Esophagus (tissue), 2 donors: ENCODE results near the gene SPACA1. TPM values are rescaled to one million over a fixed set of nuclear protein-coding genes. Genes with fewer than 3 reads are reported as not detected.
"Not testable (repeated sequence)": the region's sequence is repeated elsewhere in the genome, so short reads cannot be mapped to it uniquely, and the experiment has no call there.

ENCODE experiments used
- H3K27ac ChIP-seq, 2 donors: one replicate each; pipeline ENCODE4 v1.5.1; 2013; ENCODE audit warnings: low read depth in 2 of 2, mild to moderate bottlenecking in 2 of 2, inconsistent platforms in 1 of 2, low read length in 1 of 2, moderate library complexity in 1 of 2
- H3K27me3 ChIP-seq, 2 donors: one replicate each; pipeline ENCODE4 v1.6.1; 2013; ENCODE audit warnings: low read length in 2 of 2, control low read depth in 1 of 2, mild to moderate bottlenecking in 1 of 2; ENCODE audit not compliant: insufficient read depth in 2 of 2, control insufficient read depth in 1 of 2
- H3K36me3 ChIP-seq, 2 donors: one replicate each; pipeline ENCODE4 v1.6.1; 2013; ENCODE audit warnings: low read length in 1 of 2; ENCODE audit not compliant: control insufficient read depth in 2 of 2, insufficient read depth in 2 of 2
- H3K4me1 ChIP-seq, 2 donors: one replicate each; pipeline ENCODE4 v1.6.1; 2013; ENCODE audit warnings: low read length in 1 of 2; ENCODE audit not compliant: control insufficient read depth in 2 of 2, insufficient read depth in 2 of 2
- H3K4me3 ChIP-seq, 2 donors: one replicate each; pipeline ENCODE4 v1.5.1; 2013; ENCODE audit warnings: low read length in 2 of 2, mild to moderate bottlenecking in 2 of 2, low read depth in 1 of 2, moderate library complexity in 1 of 2
- H3K9me3 ChIP-seq, 2 donors: one replicate each; pipeline ENCODE4 v1.6.1; 2013; ENCODE audit warnings: mild to moderate bottlenecking in 2 of 2, low read depth in 1 of 2, low read length in 1 of 2, moderate library complexity in 1 of 2; ENCODE audit not compliant: control insufficient read depth in 2 of 2, insufficient read depth in 1 of 2
- WGBS, 2 donors: extraction: QIAGEN DNeasy Blood & Tissue Kit; methylation state at CpG; one replicate each; pipeline ENCODE4 v1.1.7; 2013; 5-methylcytosine and 5-hydroxymethylcytosine counted together
- polyA plus RNA-seq, 2 donors: library from polyadenylated mRNA; stranded (reverse); fragments of 200-250 nt; gene quantifications; one replicate each; pipeline ENCODE4 v1.2.3, GENCODE V29; 2013
- donor health status: healthy with polysubstance abuse.
- donor health status: Bipolar disorder and iron deficiency.

SPACA1 gene
- not detected for polyA plus RNA-seq

GRCh38 chr6:88047510-88048150 lies at the start of gene SPACA1:
Gene SPACA1, plus strand, starts transcription at chr6:88047841. Its CDS starts 65 bp downstream, at chr6:88047906.
- no peaks in the 10 kb centered on the region for H3K4me1 ChIP-seq
- H3K27me3 ChIP-seq: peaks cover 0 to 6% of the 10 kb centered on the region in 2 donors
- no peak within 1 kb of the TSS for H3K27ac ChIP-seq
- peaks cover 0 to 8% of the 10 kb centered on the region in 2 donors for H3K9me3 ChIP-seq
- 57 to 67% methylated on average over 75 to 77 of the region's 77 CpGs for WGBS, 2 donors
- H3K4me3 ChIP-seq: no peak within 1 kb of the TSS
- no peaks in the 10 kb centered on the region for H3K36me3 ChIP-seq

- Histone ChIP-seq H3K4me1 (no peaks in the 10 kb centered on the region), H3K27me3 (no peaks in the 10 kb centered on the region), H3K9me3 (no peaks in the 10 kb centered on the region), H3K27ac (no peak overlapping the region), H3K4me3 (no peak overlapping the region), H3K36me3 (no peaks in the 10 kb centered on the region)
- WGBS, 2 donors: 41 to 80% methylated on average over 1 of the region's 1 CpG
These were observed 46.9 kb upstream of the SPACA1 start for GRCh38 chr6:88000713-88001112.

- 91% methylated on average over 8 of the region's 8 CpGs for WGBS, 2 donors
- H3K9me3 ChIP-seq, H3K4me1 ChIP-seq, H3K4me3 ChIP-seq, H3K36me3 ChIP-seq, H3K27me3 ChIP-seq, H3K27ac ChIP-seq: not testable (repeated sequence)
These were observed 46.4 kb upstream of the SPACA1 start for GRCh38 chr6:88001279-88001678.

- Histone ChIP-seq H3K36me3 (no peaks in the 10 kb centered on the region), H3K4me3 (no peak overlapping the region), H3K27me3 (no peaks in the 10 kb centered on the region), H3K9me3 (no peaks in the 10 kb centered on the region), H3K4me1 (no peaks in the 10 kb centered on the region), H3K27ac (no peak overlapping the region)
- 37 to 49% methylated on average over 4 of the region's 4 CpGs for WGBS, 2 donors
These were observed 42.9 kb upstream of the SPACA1 start for GRCh38 chr6:88004707-88005106.

GRCh38 chr6:88006557-88006956 lies 41.1 kb upstream of the SPACA1 start:
- H3K4me3 ChIP-seq: no peak overlapping the region
- H3K27ac ChIP-seq: no peak overlapping the region
- no peaks in the 10 kb centered on the region for H3K36me3 ChIP-seq
- H3K4me1 ChIP-seq: no peaks in the 10 kb centered on the region
- WGBS, 2 donors: 52 to 55% methylated on average over 12 of the region's 12 CpGs
- H3K9me3 ChIP-seq: no peaks in the 10 kb centered on the region
- no peaks in the 10 kb centered on the region for H3K27me3 ChIP-seq

- no peaks in the 10 kb centered on the region for H3K36me3 ChIP-seq
- H3K4me3 ChIP-seq: no peak overlapping the region
- H3K4me1 ChIP-seq: no peaks in the 10 kb centered on the region
- H3K9me3 ChIP-seq: no peaks in the 10 kb centered on the region
- H3K27ac ChIP-seq: no peak overlapping the region
- WGBS, 2 donors: 46% methylated on average over 4 of the region's 4 CpGs
- H3K27me3 ChIP-seq: no peaks in the 10 kb centered on the region
These were observed 39.2 kb upstream of the SPACA1 start for GRCh38 chr6:88008411-88008810.

GRCh38 chr6:88008831-88009231 lies 38.8 kb upstream of the SPACA1 start:
- H3K27me3 ChIP-seq: no peaks in the 10 kb centered on the region
- H3K36me3 ChIP-seq: no peaks in the 10 kb centered on the region
- 14 to 16% methylated on average over 2 of the region's 2 CpGs for WGBS, 2 donors
- H3K9me3 ChIP-seq: no peaks in the 10 kb centered on the region
- H3K4me3 ChIP-seq: no peak overlapping the region
- no peaks in the 10 kb centered on the region for H3K4me1 ChIP-seq
- H3K27ac ChIP-seq: no peak overlapping the region

GRCh38 chr6:88013015-88013414 lies 34.6 kb upstream of the SPACA1 start:
- Histone ChIP-seq H3K27me3 (no peaks in the 10 kb centered on the region), H3K9me3 (no peaks in the 10 kb centered on the region), H3K4me3 (no peak overlapping the region), H3K4me1 (no peaks in the 10 kb centered on the region), H3K36me3 (no peaks in the 10 kb centered on the region), H3K27ac (no peak overlapping the region)
- WGBS, 2 donors: 46 to 49% methylated on average over 3 of the region's 3 CpGs

GRCh38 chr6:88013554-88013953 lies 34.1 kb upstream of the SPACA1 start:
- Histone ChIP-seq H3K27me3 (no peaks in the 10 kb centered on the region), H3K4me3 (no peak overlapping the region), H3K9me3 (no peaks in the 10 kb centered on the region), H3K4me1 (no peaks in the 10 kb centered on the region), H3K27ac (no peak overlapping the region), H3K36me3 (no peaks in the 10 kb centered on the region)
- 74 to 77% methylated on average over 2 of the region's 2 CpGs for WGBS, 2 donors

GRCh38 chr6:88020439-88020838 lies 27.2 kb upstream of the SPACA1 start:
- Histone ChIP-seq H3K27ac (no peak overlapping the region), H3K9me3 (no peaks in the 10 kb centered on the region), H3K4me3 (no peak overlapping the region), H3K4me1 (peaks cover 0 to 3% of the 10 kb centered on the region in 2 donors), H3K27me3 (no peaks in the 10 kb centered on the region), H3K36me3 (no peaks in the 10 kb centered on the region)
- 41 to 66% methylated on average over 6 of the region's 6 CpGs for WGBS, 2 donors
